NCI-H1694 treated with DMSO at 0.1 percent for 48 hours (cell line): ENCODE data around the gene NPDC1.
"Not testable (repeated sequence)": the region's sequence is repeated elsewhere in the genome, so short reads cannot be mapped to it uniquely, and the experiment has no call there.

Experiments used
- DNase-seq: peaks from one replicate; lab custom pipeline; 2025; lab: John Stamatoyannopoulos, UW

The NPDC1 gene

DNA sequence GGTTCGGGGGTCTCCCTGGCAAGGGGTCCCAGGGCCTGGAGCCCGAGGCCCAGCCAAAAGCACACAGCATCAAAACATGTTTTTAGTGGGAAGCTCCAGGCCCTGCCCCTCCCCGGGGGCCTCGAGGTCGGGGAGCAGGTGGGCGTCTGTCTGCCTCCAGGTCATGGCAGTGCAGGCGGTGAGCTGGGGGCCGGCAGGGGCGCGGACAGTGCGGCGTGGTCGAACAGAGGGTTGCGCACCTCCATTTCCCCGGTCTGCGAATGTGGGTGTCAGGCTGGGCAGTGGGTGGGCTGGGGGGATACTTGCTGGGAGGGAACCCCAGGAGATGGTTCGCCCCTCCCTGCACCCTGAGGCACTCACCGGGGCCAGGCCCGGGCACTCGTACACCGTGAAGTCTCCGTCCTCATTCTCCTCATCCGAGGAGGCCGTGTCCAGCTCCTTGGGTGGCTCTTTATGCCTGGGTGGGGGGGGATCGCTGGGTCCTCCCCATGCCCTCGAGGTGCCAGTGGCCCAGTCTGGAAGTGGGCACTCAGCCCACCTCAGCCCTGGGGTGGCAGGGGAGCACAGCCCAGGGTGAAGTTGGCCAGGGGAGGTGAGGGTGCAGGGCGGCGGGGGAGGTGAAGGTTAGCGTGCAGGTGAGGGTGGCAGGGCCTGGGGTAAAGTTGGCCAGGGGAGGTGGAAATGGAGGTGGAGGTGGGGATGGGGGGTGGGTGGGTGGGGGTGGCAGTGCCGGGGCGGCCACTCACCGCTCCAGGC is 6.2 kb downstream of the NPDC1 start:
- DNase-seq, result no peak

DNA sequence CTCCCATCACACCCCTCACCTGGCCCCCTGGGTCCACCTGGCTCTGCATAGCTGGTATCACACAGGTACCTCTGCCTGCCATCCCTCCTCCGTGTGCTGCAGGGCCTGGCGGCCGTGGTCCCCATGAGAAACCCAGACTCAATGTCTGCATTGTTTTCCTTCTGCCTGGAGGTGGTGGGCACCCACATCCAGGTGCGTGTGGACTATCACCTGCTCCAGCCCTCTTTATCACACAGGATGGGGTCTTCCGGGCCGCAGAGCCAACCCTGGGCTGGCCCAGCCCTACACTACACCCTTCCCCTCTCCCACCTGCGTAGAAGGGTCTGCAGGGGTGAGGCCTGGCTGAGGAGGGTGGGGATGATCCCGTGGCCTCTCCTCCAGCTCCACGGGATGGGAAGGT is 7.1 kb downstream of the NPDC1 start:
- DNase-seq, result no peak

DNA sequence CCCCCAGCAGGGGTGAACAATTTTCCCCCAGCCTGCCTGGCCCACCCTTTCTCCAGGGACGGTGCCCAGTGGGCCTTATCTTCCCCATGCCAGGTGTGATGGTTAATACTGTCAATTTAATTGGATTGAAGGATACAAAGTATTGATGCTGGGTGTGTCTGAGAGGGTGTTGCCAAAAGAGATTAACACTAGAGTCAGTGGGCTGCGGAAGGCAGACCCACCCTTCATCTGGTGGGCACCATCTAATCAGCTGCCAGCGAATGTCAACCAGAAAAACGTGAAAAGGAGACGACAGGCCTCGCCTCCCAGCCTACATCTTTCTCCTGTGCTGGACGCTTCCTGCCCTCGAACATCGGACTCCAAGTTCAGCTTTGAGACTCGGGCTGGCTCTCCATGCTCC is 8.5 kb downstream of the NPDC1 start:
- DNase-seq, result no peak

DNA sequence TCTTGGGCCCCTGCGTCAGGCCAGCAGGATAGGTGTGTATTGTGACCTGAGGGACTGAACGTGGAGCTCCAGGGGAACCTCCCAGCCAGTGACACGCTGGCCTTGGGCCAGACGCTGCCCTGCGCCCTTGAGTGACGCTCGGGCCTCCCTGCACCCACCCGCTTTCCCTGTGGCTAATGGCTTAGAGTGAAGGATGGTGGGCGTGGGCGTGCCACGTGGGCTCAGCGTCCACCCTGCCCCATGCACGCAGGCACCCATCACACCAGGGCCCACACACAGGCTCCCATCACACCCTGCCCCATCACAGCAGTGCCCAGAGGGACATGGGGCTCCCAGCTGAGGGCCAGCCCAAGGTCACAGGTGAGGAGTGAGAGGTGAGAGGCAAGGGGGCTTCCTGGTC is 8.9 kb downstream of the NPDC1 start:
- DNase-seq, result no peak

DNA sequence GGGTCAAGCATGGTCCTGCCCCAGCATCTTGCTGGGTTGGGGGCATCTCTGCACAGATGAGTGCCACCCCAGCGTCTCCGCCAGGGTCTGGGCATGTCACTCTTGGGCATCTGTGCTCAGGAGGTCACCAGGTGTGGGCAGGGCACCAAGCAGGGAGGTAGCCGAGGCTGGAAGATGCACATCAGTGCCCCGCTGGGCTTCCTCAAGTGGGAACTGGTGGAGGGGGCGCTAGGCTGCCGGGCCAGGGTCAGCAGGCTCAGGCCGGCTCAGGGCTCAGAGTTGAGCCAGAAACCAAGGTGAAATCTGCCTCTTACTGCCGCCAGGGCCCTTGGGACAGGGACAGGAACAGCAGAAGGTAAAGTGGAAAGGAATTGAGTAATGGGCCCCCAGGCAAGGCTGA is 10.0 kb downstream of the NPDC1 start:
- no peak for DNase-seq

DNA sequence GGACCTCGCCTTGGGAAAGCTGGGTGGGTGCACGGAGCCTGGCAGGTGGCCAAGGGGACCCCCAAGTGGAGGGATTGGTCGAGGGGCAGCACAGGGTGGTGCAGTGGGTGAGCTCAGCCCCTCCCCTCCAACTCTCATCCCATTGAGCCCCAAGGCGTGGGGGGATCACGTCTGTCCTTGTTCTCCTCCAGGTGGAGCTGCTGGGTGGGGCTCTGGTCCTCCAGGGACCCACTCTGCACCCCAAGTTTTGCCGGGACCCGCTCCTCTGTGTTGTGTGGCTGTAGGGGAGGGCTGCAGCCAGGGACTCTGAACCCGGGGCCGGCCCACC is 10.5 kb downstream of the NPDC1 start:
- no peak for DNase-seq

DNA sequence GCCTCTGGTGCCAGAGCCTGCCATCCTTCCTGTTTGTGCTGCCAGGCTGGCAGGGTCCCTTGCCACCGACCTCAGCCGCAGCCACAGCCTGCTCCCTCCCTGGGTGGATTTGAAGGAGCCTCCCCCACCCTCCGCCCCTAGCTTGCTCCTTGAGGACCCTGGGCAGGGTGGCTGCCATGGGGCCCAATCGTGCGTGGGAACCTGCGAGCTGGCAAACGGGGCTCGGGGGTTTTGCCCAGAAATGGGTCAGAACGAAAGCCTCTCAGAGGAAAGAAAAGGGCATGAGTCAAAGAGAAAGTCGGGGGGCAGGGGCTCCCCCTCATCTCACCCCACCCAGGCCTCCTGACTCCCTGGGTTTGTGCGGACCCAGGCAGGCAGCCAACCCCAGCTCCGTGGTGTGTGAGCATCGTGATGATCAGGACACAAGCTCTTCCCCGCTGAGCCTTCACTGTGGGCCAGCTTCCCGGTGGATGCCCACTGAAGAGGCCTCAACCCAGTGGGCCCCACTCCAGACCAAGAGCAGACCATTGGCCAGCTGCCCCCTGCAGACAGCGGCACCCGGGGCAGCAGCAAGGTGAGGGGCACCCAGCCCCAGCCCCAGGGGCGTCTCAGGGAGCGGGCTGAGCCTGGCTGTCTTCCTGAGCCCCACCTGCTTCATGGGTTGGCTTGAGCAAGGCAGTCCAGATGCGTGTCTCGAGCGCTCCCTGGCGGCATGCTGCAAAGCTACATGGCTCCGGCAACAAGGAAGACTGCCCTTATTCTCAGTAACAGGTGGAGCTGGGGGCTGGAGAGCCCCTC is 11.1 kb downstream of the NPDC1 start:
- DNase-seq, result peak; percentile 66

DNA sequence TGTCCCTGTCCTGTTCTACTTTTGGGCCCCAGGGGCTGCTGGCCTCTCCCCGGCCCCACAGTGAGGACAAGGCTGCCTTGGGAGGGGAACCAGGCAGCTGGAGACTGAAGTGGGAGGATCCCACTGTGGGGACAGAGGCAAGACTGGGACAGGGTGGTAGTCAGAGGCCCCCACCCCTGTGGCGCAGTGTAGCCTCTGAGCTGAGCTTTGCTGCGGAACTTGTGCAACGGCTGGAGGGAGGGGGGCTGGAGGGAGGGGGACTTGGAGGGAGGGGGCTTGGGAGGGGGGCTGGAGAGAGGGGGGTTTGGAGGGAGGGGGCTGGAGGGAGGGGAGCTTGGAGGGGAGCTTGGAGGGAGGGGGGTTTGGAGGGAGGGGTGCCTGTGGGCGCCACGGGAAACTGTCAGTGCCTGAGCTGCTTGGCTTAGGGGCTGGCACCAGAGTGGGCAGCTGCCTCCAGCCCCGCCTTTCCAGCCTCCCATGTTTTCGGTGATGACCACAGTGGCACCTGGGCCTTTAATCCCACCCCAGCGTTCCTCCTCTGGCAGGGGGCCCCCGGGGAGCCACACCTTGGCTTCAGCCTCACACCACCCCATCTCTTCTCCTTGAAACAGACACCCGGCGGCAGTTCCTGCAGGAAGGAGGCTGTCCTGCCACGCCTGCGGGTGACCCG is 11.8 kb downstream of the NPDC1 start:
- DNase-seq, result no peak

DNA sequence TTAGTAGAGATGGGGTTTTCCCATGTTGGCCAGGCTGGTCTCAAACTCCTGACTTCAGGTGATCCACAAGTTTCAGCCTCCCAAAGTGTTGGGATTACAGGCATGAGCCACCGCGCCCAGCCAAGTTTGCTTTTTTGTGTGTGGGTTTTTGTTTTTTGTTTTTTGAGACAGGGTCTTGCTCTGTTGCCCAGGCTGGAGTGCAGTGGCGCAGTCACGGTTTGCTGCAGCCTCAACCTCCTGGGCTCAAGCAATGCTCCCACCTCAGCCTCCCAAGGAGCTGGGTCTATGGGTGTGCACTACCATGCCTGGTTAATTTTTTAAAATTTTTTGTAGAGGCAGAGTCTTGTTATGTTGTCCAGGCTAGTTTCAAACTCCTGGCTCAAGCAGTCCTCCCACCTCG is 12.5 kb downstream of the NPDC1 start:
- DNase-seq, result not testable (repeated sequence)

DNA sequence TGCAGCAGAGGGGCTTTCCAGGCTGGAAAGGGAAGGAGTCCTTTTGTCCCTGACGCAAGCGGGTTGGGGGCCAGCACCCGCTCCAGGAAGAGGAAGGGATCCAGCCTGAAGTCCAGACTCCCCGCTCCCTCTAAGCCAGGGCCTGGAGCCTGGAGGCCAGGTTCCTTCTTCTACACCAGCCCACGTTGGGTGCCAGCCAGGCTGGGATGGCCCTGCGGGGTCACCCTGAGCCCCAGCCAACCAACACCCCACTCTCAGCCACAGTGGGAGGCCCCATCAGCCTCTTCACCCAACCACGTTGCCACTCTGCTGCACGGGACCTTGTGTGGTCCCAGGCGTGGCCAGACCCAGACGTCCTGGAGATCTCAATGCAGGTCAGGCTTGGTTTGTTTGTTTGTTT is 13.1 kb downstream of the NPDC1 start:
- DNase-seq, result no peak

DNA sequence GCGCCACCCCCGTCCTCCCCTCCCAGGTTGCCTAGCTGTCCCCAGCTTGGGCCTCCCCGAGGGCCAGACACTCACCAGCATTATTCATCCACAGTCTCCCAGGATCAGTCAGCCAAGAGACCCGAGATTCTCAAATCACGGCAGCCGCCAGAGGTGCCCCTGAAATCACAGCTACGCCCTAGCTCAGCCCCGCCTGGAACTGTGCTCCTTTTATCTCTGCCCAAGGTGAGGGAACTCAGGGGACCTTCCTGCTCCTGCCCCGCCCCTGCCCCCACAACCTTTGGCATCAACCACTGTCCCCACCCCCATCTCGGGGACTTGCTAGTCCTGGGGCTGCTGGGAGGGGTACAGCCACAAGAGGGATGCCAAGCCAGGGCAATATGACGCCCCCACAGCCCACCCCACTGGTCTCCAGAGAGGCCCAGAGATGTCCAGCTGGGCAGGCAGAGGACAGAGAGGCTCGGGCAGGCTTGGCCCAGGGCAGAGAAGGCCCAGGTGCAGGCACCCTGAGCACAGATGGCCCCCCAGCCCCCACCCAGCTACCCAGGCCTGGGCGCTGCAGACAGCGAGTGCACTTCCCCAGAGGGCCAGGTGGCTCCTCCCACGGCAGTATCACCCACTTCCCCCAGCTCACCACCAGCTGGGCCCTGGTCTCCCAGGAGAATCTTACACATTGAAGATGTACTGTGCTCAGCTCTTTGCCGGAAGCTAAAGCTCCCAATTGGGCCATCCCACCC is 13.9 kb downstream of the NPDC1 start, which contains the start of gene FUT7:
Gene FUT7 (minus strand): TSS at position 185 of the 737 bp plus-strand sequence. CDS start 97 bp downstream, at position 88.
- peak; percentile 10 for DNase-seq

DNA sequence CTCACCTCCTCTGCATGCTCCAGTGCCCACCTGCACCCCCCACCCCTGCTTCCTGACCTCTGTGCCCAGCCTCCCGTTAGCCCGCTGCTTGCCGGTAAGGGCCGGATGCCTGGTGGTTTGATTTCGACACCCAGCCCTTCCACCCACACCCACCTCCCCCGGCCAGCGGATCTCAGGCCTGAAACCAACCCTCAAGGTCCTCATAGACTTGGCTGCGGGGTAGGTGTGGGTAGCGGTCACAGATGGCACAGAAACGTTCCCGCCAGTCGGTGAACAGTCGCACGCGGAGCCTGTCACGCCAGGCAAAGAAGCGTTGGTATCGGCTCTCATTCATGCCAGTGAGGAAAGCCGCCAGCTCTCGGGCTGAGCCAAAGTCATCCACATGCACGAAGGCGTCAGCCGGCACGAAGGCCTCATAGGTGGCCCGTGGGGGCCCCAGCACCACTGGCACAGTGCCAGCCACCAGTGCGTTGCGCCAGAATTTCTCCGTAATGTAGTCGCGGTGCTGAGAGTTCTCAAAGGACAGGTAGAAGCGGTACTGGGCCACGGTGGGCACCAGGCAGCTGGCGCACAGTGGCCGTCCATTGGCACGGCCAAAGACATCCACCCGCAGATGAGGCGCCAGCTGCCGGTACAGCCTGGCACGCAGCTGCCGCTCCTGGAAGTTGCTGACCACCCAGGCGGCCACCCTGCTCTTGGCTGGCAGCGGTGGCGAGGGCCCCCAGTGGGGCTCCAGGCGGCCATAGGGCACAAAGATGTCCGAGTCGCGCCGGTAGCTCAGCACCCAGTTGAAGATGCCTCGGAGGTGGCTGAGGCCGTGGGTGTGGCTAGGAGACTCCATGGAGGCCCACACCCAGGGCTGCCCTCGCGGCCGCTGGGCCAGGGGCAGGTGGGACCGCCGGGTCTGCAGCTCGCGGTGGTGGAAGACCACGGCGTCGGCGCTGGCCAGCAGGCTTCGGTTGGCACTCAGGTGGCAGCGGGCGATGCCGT is 15.1 kb downstream of the NPDC1 start:
- DNase-seq, result no peak

DNA sequence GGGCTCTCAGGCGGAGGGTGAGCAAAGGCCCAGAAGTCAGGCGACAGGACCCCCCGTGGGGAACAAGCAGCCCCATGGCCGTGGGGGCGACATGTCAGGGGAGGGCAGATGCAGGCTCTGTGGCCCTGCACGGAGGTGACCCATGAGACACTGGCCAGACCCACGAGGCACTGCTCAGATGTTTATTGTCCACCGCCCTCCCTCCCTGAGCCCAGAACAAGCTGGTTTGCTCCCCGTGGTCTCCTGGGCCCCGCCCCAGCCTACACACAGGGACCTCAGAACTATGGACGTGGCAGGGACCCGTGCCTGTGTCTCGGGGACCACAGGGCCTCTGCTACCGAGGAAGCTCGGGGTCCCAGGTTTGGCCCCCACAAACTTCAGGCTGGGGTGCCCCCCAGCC is 16.0 kb downstream of the NPDC1 start:
- DNase-seq, result no peak

DNA sequence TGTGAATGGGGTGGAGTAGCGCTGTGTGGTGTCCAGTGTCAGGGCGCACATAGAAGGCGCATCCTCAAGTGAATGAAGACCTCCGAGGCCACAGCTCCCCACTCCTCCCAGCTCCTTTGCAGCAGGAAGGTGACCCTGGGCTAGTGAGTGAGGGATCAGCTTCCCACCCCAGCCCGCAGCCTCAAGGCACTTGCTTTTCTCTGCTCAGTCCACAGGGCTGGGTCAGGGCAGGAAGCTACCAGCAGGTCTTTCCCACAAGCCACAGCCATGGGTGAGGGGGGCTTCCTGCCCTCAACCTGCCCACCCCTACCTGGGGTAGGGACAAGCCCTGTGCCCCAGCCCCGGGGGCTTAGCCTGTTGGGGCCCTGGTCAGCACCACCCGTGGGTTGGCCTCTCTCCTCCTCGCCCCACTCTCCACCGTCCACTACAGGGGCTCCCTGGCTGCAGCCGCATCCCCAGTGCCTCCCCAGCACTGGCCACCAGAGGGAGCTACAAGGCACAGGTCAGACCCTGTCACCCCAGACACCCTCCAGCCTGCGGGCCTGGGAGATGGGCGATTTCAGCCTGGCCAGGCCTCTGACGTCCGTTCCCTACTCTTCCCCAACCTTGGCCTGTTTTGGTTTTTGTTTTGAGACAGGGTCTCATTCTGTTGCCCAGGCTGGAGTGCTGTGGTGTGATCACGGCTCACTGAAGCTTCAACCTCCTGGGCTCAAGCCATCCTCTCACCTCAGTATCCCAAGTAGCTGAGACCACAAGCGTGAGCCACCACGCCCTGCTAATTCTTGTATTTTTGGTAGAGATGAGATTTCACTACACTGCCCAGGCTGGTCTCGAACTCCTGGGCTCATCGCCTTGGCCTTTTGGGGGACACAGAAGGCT is 16.7 kb downstream of the NPDC1 start:
- no peak for DNase-seq

DNA sequence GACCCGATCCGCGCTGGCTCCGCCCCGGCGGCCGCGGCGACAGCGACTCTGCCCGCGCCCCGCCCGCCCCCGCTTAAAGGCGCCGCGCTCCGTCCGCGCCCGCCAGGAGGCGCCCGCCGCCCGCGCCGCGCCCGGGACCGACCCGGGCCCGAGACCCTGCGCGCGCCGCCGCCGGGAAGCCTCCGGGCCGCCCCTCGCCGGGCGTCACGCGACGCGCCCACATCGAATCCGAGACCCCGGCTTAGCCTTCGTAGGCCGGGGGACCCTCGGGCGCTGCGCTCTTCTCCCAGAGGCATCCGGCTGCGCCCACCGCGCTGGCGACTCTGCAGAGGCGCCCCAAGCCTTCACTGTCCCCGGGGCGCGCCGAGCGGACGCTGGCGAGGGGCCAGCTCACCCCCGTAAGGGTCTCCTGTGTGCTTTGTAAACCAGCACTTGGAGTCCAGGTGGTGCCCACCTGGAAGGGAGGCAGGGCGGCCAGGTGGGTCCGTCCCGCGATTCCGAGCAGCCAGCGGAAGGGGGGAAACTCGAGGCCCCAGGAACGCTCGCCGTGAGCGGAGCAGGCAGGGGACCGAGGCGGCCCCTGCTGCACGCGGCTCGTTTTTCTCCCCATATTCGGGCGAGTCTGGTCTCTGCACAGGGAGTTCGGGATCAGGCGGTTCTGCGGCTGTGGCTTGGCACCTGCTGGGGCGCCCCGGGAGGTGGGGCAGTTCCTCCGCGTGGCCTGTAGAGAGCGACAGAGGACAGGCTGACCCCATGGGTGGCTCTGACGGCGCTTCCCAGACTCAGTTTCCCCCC is 17.5 kb downstream of the NPDC1 start:
- peak; percentile 17 for DNase-seq

DNA sequence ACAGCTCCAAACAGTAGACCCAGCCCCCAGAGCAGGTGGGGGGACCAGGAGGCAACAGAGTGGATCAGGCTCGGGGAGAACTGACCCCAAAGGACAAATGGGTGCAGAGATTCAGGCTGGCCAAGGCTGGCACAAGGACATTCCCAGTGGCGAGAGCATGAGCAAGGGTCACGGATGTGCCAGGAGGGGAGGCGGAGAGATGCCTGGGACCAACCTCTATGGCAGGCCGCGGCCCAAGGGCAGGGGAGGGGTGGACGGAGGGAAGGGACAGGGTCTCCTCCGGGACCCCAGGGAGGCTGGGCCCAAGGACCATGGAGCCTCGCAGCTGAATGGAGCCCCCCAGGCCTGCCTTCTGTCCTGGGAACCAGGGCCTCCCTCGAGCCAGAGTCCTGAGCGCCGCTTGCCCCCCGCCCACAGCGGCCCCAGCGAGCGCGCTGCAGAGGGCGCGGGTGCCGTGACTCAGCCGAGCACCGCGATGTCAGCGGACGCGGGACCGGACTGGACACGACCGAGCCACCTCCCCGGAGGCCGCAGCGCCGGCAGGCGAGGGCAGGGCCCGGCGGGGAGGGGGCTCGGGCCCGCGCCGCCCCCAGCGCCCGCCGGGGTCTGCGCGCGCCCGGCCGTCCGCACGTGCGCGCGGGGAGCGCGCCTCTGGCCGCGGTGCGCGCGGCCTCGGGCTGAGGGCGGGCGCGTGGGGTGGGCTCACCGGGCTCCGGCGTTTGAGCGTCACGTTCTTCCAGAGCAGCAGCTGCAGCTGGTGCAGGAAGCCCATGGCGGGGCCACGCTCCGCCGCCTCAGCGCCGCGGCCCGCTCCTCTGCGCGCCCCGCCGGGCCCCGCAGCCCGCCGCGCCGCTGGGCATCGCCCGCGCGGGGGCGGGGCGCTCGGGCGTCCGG is 18.4 kb downstream of the NPDC1 start, which contains the start of gene ABCA2:
Gene ABCA2 (minus strand): TSS at position 869 of the 894 bp plus-strand sequence. CDS start 97 bp downstream, at position 772.
- DNase-seq, result no peak

DNA sequence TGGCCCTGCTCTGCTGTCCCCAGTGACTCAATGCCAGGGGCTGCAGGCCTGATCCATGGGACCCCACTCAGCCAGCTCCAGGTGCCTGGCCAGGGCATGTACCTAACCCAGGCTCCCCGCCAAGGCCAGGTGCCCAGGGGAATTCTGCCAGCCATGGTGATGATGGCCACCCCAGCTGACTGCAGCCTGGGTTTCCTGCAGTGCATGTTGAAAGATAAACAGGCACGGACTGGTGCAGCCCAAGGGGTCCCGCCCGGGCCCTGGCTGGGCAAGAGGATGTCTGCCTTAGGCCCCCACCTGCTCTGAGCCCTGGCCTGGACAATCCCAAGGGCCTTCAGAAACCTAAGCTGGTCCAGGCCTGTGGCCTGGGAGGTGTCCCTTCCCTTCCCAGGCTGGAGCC is 19.1 kb downstream of the NPDC1 start:
- DNase-seq, result no peak

DNA sequence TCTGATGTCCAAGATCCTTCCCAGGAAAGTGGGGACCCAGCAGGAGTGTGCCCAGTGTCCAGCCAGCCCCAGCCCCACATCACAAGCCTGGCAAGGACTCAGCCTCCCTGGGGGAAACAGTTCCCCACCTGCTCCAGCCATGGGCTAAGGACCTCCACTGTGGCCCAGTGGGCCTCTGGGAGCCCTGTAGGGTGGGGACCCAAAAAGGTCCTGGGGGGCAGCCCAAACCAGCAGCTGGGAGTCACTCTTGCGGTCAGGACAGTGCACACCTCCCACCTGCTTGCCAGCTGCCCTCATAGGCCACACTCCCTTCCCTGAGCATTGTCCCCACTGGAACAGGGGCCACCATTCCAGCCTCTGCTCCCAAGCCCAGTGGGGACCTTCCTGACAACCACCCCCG is 19.6 kb downstream of the NPDC1 start:
- no peak for DNase-seq
